GM12875 (cell line): ENCODE data around the gene AMBRA1.
"Not testable (repeated sequence)": the region's sequence is repeated elsewhere in the genome, so short reads cannot be mapped to it uniquely, and the experiment has no call there.

Experiments
- H3K4me3 ChIP-seq: one replicate; pipeline ENCODE4 v1.5.1; 2011; ENCODE audit warnings: low read depth, low read length, control low read depth
- CTCF ChIP-seq: IDR thresholded peaks from 2 replicates; pipeline ENCODE4 v1.5.1; 2011; ENCODE audit warnings: low read depth, mild to moderate bottlenecking, control low read depth, inconsistent platforms, low read length, moderate library complexity, borderline replicate concordance; ENCODE audit not compliant: insufficient read depth

AMBRA1 gene

GRCh38 chr11:46373787-46374740, 219.8 kb downstream of the AMBRA1 start:
- no peak for TF ChIP-seq CTCF
- H3K4me3 ChIP-seq, result no peak overlapping the region

- H3K4me3 ChIP-seq, result not testable (repeated sequence)
Measured at GRCh38 chr11:46372501-46372900, 221.3 kb downstream of the AMBRA1 start.

DNA sequence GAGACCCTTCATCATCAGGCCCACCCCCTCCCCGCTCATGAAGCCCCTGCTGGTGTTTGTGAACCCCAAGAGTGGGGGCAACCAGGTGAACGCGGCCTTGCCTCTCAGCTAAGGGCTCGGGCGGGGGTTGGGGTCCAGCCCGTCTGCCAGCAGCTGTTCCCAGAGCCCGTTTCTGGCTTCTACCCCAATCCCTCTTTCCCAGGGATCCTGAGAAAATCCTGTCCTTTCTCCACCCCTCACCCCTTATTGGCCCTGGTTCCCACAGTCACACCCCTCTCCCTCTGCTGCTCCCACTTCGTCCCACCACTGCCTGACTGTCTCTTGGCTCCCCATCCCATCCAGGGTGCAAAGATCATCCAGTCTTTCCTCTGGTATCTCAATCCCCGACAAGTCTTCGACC, 221.7 kb downstream of the AMBRA1 start:
- H3K4me3 ChIP-seq, result no peak overlapping the region
- no peak for TF ChIP-seq CTCF

DNA sequence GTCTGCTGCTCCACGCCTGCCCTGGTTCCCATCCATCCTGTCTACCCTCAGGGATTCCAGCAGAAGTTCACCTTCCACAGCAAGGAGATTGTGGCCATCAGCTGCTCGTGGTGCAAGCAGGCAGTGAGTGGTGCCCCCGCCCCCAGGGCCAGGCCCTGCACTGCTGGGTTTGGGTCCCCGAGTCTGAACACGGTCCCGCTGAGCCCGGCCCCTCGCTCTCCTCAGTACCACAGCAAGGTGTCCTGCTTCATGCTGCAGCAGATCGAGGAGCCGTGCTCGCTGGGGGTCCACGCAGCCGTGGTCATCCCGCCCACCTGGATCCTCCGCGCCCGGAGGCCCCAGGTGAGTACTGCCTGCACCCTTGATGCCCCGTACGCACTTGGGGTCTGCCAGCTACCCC, 222.6 kb downstream of the AMBRA1 start:
- H3K4me3 ChIP-seq, result not testable (repeated sequence)

GRCh38 chr11:46370253-46370652, 223.6 kb downstream of the AMBRA1 start:
- no peak for TF ChIP-seq CTCF
- no peak overlapping the region for H3K4me3 ChIP-seq

DNA sequence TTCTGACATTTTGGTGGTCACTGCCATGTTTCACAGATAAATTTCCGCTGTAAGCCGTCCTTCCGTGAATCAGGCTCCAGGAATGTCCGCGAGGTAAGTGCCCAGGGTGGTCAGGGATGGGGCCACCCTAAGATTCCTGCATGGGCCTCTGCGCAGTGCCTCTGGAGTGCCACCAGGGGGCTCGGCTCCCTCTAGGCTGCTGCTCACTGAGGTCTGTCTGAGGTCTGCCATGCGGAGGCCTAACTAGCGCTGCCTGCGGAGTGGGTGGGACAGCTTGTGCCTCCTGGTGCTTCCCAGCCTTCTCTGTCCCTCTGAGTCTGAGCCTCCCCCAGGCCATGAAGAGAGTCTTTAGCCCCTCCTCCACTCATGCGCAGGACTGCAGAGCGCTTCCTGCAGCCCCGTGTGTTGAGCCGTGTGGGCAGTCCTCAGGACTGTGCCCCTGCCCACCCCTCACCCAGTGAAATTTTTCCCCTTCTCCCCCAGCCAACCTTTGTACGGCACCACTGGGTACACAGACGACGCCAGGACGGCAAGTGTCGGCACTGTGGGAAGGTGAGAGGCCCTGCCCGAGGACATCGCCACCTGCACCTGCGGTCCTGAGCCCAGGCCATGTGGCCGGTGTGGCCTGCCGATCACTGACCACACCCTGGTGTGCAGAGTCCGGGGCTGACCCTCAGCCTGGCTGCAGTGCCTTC, 224.2 kb downstream of the AMBRA1 start:
- no peak overlapping the region for H3K4me3 ChIP-seq
- peak; percentile 96 for TF ChIP-seq CTCF

GRCh38 chr11:46367916-46368267, 225.9 kb downstream of the AMBRA1 start:
- no peak for TF ChIP-seq CTCF

More at GRCh38 chr11:46367916-46368267, 225.9 kb downstream of the AMBRA1 start:
- no peak overlapping the region for H3K4me3 ChIP-seq
